OCI-LY1 (cell line): Measurements from ENCODE around the gene SNED1.

Source experiments
- H2AFZ ChIP-seq: fragments of 200-600 bp; sonication (generic), shearing (Covaris generic); 2 replicates; pipeline ENCODE4 v1.6.0; 2014; ENCODE audit warnings: antibody characterized with exemption, mild to moderate bottlenecking, low read length
- H3F3A ChIP-seq: fragments of 200-600 bp; sonication (generic), shearing (Covaris generic); 2 replicates; pipeline ENCODE4 v1.6.0; 2014; ENCODE audit warnings: mild to moderate bottlenecking, antibody characterized with exemption, low read length, moderate library complexity; ENCODE audit not compliant: insufficient read depth
- H3K27ac ChIP-seq: fragments of 200-600 bp; sonication (generic); 2 replicates; pipeline ENCODE4 v1.5.1; 2014; ENCODE audit warnings: low read length, mixed run types, mild to moderate bottlenecking, low read depth; ENCODE audit not compliant: poor library complexity, severe bottlenecking
- H3K27me3 ChIP-seq: fragments of 200-600 bp; sonication (generic); 2 replicates; pipeline ENCODE4 v1.6.0; 2014; ENCODE audit warnings: antibody characterized with exemption, mild to moderate bottlenecking, low read length, moderate library complexity; ENCODE audit not compliant: insufficient read depth
- H3K36me3 ChIP-seq: fragments of 200-600 bp; sonication (generic); 2 replicates; pipeline ENCODE4 v1.6.1; 2014; ENCODE audit warnings: mild to moderate bottlenecking, antibody characterized with exemption, low read length, moderate library complexity, mixed read lengths; ENCODE audit not compliant: insufficient read depth
- H3K4me1 ChIP-seq: fragments of 200-600 bp; sonication (generic); 2 replicates; pipeline ENCODE4 v1.5.1; 2014; ENCODE audit warnings: mild to moderate bottlenecking, low read length, moderate library complexity; ENCODE audit not compliant: insufficient read depth, severe bottlenecking
- H3K4me2 ChIP-seq: fragments of 200-600 bp; sonication (generic), shearing (Covaris generic); 2 replicates; pipeline ENCODE4 v1.6.1; 2014; ENCODE audit warnings: low read length
- H3K4me3 ChIP-seq: fragments of 200-600 bp; sonication (generic); 2 replicates; pipeline ENCODE4 v1.5.1; 2014; ENCODE audit warnings: low read length, low read depth, mild to moderate bottlenecking, mixed read lengths; ENCODE audit not compliant: poor library complexity, severe bottlenecking
- H3K79me2 ChIP-seq: fragments of 200-600 bp; shearing (Covaris generic); 2 replicates; pipeline ENCODE4 v1.6.1; 2016; ENCODE audit warnings: mixed run types, low read length, mixed read lengths; ENCODE audit not compliant: insufficient read depth
- H3K9ac ChIP-seq: fragments of 200-600 bp; sonication (generic), shearing (Covaris generic); 2 replicates; pipeline ENCODE4 v1.6.1; 2014; ENCODE audit warnings: mild to moderate bottlenecking, low read length, mixed read lengths
- H3K9me2 ChIP-seq: fragments of 200-600 bp; sonication (generic), shearing (Covaris generic); 2 replicates; pipeline ENCODE4 v1.6.1; 2014; ENCODE audit warnings: low read depth, mild to moderate bottlenecking, low read length, mixed read lengths
- H3K9me3 ChIP-seq: fragments of 200-600 bp; shearing (Covaris generic); 2 replicates; pipeline ENCODE4 v1.6.1; 2014; ENCODE audit warnings: low read length, mixed read lengths
- H4K20me1 ChIP-seq: fragments of 200-600 bp; sonication (generic), shearing (Covaris generic); 2 replicates; pipeline ENCODE4 v1.6.0; 2016; ENCODE audit warnings: mild to moderate bottlenecking, low read length; ENCODE audit not compliant: insufficient read depth
- EZH2 ChIP-seq: fragments of 200-600 bp; sonication (generic), shearing (Covaris generic); IDR thresholded peaks from 2 replicates; pipeline ENCODE4 v1.8.0; 2017; ENCODE audit warnings: borderline replicate concordance, mixed run types, mild to moderate bottlenecking, antibody characterized with exemption, low read length, moderate library complexity, mixed read lengths
- TF ChIP-seq, protein P1 (sequence below): fragments of 200-600 bp; sonication (generic), shearing (Covaris generic); IDR thresholded peaks from 2 replicates; pipeline ENCODE4 v1.5.1; 2017; ENCODE audit warnings: mild to moderate bottlenecking, antibody characterized with exemption, low read length, moderate library complexity, mixed read lengths

Gene SNED1

DNA sequence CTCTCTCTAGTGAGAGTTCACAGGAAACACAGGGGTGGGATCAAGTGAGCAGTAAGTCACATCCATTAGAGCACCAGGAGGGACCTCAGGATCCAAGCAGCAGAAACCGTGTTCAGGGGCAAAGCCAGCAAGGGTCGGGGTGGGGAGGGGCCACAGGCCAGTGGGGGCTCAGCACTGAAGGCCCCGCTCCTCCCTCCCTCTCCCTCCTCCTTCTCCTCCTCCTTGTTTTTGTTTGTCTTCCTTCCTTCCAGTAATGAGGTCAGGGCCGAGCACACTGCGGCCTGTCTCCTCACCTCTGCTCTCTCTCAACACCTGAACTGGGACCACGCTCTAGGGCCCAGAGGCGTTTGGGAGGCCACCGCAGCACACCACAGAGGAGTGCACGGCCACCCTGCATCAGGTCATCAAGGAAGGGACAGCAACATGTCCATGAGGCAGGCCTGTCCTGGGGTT, 82.8 kb downstream of the SNED1 start:
- no peak overlapping the region for H3K9ac ChIP-seq
- H4K20me1 ChIP-seq: no peaks in the 10 kb centered on the region
- H3K4me2 ChIP-seq: no peak overlapping the region
- no peak overlapping the region for H2AFZ ChIP-seq
- H3K27me3 ChIP-seq: peaks cover 8% of the 10 kb centered on the region; the same call in 1 of the 2 replicates
- no peak overlapping the region for H3K27ac ChIP-seq
- no peaks in the 10 kb centered on the region for H3K79me2 ChIP-seq
- H3K4me3 ChIP-seq: no peak overlapping the region
- H3K36me3 ChIP-seq: peaks cover 3% of the 10 kb centered on the region
- no peaks in the 10 kb centered on the region for H3K9me2 ChIP-seq
- no peaks in the 10 kb centered on the region for H3K4me1 ChIP-seq
- no peaks in the 10 kb centered on the region for H3K9me3 ChIP-seq
- TF ChIP-seq, protein P1, sequence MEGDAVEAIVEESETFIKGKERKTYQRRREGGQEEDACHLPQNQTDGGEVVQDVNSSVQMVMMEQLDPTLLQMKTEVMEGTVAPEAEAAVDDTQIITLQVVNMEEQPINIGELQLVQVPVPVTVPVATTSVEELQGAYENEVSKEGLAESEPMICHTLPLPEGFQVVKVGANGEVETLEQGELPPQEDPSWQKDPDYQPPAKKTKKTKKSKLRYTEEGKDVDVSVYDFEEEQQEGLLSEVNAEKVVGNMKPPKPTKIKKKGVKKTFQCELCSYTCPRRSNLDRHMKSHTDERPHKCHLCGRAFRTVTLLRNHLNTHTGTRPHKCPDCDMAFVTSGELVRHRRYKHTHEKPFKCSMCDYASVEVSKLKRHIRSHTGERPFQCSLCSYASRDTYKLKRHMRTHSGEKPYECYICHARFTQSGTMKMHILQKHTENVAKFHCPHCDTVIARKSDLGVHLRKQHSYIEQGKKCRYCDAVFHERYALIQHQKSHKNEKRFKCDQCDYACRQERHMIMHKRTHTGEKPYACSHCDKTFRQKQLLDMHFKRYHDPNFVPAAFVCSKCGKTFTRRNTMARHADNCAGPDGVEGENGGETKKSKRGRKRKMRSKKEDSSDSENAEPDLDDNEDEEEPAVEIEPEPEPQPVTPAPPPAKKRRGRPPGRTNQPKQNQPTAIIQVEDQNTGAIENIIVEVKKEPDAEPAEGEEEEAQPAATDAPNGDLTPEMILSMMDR: no peak
- TF ChIP-seq EZH2: no peak
- no peaks in the 10 kb centered on the region for H3F3A ChIP-seq

DNA sequence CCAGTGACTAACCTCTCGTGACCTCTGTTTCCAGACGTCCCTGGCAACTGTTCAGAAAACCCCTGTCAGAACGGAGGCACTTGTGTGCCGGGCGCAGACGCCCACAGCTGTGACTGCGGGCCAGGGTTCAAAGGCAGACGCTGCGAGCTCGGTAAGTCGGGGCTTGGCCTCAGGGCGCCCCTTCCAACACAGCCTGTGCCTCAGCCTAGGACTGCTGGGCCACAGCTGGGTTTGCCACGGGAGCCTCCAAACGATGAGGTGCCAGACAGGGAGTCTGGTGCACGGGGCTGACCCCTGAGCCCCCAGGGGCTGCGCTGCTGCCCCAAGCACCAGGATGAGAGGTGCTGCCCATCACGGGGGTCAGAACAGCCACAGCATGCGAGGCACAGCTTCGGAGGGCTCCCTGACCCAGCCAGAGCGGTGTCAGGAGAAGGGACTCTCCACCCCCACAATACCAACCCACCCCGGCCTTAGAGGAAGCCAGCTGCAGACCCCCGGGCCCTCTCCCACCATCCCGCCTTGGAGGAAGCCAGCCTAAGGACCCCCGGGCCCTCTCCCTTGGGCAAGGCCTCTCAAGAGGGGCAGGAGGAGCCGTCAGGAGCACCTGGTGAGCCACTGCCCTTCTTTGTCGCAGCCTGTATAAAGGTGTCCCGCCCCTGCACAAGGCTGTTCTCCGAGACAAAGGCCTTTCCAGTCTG, 83.4 kb downstream of the SNED1 start:
- Histone ChIP-seq H3K27ac (no peak overlapping the region), H3K79me2 (no peaks in the 10 kb centered on the region), H3K4me1 (no peaks in the 10 kb centered on the region), H3K9me3 (no peaks in the 10 kb centered on the region), H3K4me3 (no peak overlapping the region), H3K9me2 (no peaks in the 10 kb centered on the region), H3K36me3 (peaks cover 9% of the 10 kb centered on the region), H3K4me2 (no peak overlapping the region), H4K20me1 (no peaks in the 10 kb centered on the region), H2AFZ (no peak overlapping the region), H3F3A (no peaks in the 10 kb centered on the region), H3K27me3 (peaks cover 8% of the 10 kb centered on the region; the same call in 1 of the 2 replicates), H3K9ac (no peak overlapping the region)
- no peak for TF ChIP-seq EZH2
- TF ChIP-seq, protein P1: no peak

DNA sequence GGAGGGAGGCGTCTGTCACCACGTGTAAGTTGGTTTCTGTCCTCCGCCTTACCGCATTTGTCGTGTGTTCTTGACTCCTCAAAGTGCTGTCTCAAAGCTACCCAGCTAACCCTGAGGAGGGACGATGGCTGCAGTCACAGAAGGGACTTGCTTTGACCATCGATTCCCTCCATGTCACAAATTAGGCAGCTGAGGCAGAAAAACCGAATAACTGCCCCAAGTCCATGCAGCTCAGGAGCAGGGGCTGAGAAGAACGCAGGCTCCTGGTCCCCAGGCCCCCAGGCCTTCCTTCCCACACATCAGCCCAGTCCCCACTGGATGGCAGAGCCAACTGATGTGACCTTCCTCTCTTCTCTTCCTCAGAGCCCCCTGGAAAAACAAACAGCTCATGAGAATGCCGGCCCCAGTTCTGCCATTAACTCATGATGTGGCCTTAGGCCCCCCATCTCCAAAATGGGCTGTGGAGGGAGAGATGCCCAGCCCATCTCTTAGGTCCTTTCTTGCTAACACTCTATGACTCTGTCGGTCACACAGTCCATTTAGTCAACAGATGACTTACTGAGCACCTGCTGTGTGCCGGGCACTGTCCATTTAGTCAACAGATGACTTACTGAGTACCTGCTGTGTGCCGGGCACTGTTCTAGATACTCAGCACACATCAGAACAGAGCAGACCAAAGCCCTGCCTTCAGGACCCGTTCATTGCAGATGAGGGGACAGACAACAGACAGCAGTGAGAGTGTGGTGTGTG, 84.1 kb downstream of the SNED1 start:
- Histone ChIP-seq H3K4me1 (no peaks in the 10 kb centered on the region), H3K4me2 (no peak overlapping the region), H3K9me3 (no peaks in the 10 kb centered on the region), H3F3A (no peaks in the 10 kb centered on the region), H3K9ac (no peak overlapping the region), H3K4me3 (no peak overlapping the region), H3K27ac (no peak overlapping the region), H3K9me2 (no peaks in the 10 kb centered on the region), H3K79me2 (no peaks in the 10 kb centered on the region), H2AFZ (no peak overlapping the region), H3K27me3 (peaks cover 8% of the 10 kb centered on the region; the same call in 1 of the 2 replicates), H3K36me3 (peaks cover 16% of the 10 kb centered on the region), H4K20me1 (no peaks in the 10 kb centered on the region)
- TF ChIP-seq, protein P1: no peak
- no peak for TF ChIP-seq EZH2
